HL-60 (cell line): Measurements from ENCODE around the gene APBB2.

Experiments used
- DNase-seq, 2 experiments: peaks; one replicate each; pipeline ENCODE4 v3.0.0-alpha.2; 2010 to 2020; ENCODE audit warnings: low read depth in 1 of 2, low spot score in 1 of 2
- H3K27ac ChIP-seq: fragments of 250-450 bp; sonication (Bioruptor Pico); replicated peaks from 2 replicates; pipeline ENCODE4 v1.5.1; 2020; ENCODE audit warnings: mild to moderate bottlenecking, moderate library complexity
- H3K27me3 ChIP-seq: fragments of 250-450 bp; sonication (Bioruptor Pico); 2 replicates; pipeline ENCODE4 v1.5.1; 2021; ENCODE audit warnings: mild to moderate bottlenecking, moderate library complexity; ENCODE audit not compliant: insufficient read depth, poor library complexity, severe bottlenecking
- H3K4me3 ChIP-seq: replicated peaks from 2 replicates; pipeline ENCODE4 v1.5.1; 2011; ENCODE audit warnings: mild to moderate bottlenecking, control low read depth, low read length; ENCODE audit not compliant: insufficient read depth
- CTCF ChIP-seq: IDR thresholded peaks from one replicate; pipeline ENCODE4 v1.5.1; 2011; ENCODE audit warnings: low read length, control low read depth, inconsistent platforms; ENCODE audit not compliant: insufficient read depth
- GABPA ChIP-seq: IDR thresholded peaks from 2 replicates; pipeline ENCODE4 v1.6.1; 2012; ENCODE audit warnings: low read depth
- POLR2AphosphoS5 ChIP-seq: IDR thresholded peaks from 2 replicates; pipeline ENCODE4 v1.6.1; 2012; ENCODE audit warnings: low read depth
- REST ChIP-seq: IDR thresholded peaks from 2 replicates; pipeline ENCODE4 v1.6.1; 2012; ENCODE audit warnings: low read depth; ENCODE audit not compliant: insufficient replicate concordance
- SPI1 ChIP-seq: IDR thresholded peaks from 2 replicates; pipeline ENCODE4 v1.6.1; 2012; ENCODE audit warnings: low read depth, mild to moderate bottlenecking, borderline replicate concordance

APBB2 gene

GRCh38 chr4:41072021-41072777, 142.1 kb downstream of the APBB2 start:
- Histone ChIP-seq H3K27me3 (no peaks in the 10 kb centered on the region), H3K4me3 (no peak overlapping the region), H3K27ac (no peak overlapping the region)
- no peak for DNase-seq
- TF ChIP-seq CTCF (no peak), REST (no peak), SPI1 (no peak), POLR2AphosphoS5 (no peak), GABPA (no peak)

- TF ChIP-seq CTCF, result no peak
- Histone ChIP-seq H3K4me3 (no peak overlapping the region), H3K27ac (no peak overlapping the region), H3K27me3 (no peaks in the 10 kb centered on the region)
- DNase-seq, result no peak
Measured at GRCh38 chr4:41070516-41071281, 143.6 kb downstream of the APBB2 start.

GRCh38 chr4:41069838-41070237, 144.5 kb downstream of the APBB2 start:
- DNase-seq, result no peak
- H3K27ac ChIP-seq, result no peak overlapping the region
- no peak for TF ChIP-seq CTCF
- no peak for TF ChIP-seq POLR2AphosphoS5
- TF ChIP-seq GABPA, result no peak
- no peak for TF ChIP-seq REST
- TF ChIP-seq SPI1, result no peak
- H3K4me3 ChIP-seq, result no peak overlapping the region
- no peaks in the 10 kb centered on the region for H3K27me3 ChIP-seq

GRCh38 chr4:41069257-41069656, 145.1 kb downstream of the APBB2 start:
- H3K27me3 ChIP-seq, result no peaks in the 10 kb centered on the region
- H3K4me3 ChIP-seq, result no peak overlapping the region
- no peak overlapping the region for H3K27ac ChIP-seq
- TF ChIP-seq SPI1 (no peak), POLR2AphosphoS5 (no peak), CTCF (no peak), GABPA (no peak), REST (no peak)
- DNase-seq, result no peak
